Right lobe of liver (tissue), 6 donors: ENCODE data around the gene KCNQ5. TPM values are rescaled to one million over a fixed set of nuclear protein-coding genes. Genes with fewer than 3 reads are reported as not detected.

Experiments used
- ATAC-seq, 4 donors: fragments of 200-7000 bp; cut with Tn5 transposase; one replicate each; pipeline ENCODE4 v1.9.1; 2020; ENCODE audit warnings: mild to moderate bottlenecking in 4 of 4, moderate library complexity in 4 of 4
- DNase-seq, 3 donors: peaks; one replicate each; pipeline ENCODE4 v3.0.0-alpha.2; 2020
- H3K27ac ChIP-seq, 3 donors: fragments of 200-600 bp; one replicate each; pipeline ENCODE4 v1.8.0; 2022
- H3K27me3 ChIP-seq, 2 donors: fragments of 200-600 bp; one replicate each; pipeline ENCODE4 v1.8.0; 2022
- H3K36me3 ChIP-seq, 4 donors: fragments of 200-600 bp; sonication (generic) in 1 of 4; one replicate each; pipeline versions ENCODE4 v1.5.1 to v1.8.0; 2017 to 2022; ENCODE audit warnings: control low read depth in 1 of 4
- H3K4me1 ChIP-seq, 4 donors: fragments of 200-600 bp; sonication (generic) in 1 of 4; one replicate each; pipeline versions ENCODE4 v1.5.1 to v1.8.0; 2017 to 2022; ENCODE audit warnings: control low read depth in 1 of 4
- H3K4me3 ChIP-seq, 3 donors: fragments of 200-600 bp; one replicate each; pipeline ENCODE4 v1.8.0; 2022
- H3K9me3 ChIP-seq, 4 donors: fragments of 200-600 bp; sonication (generic) in 1 of 4; one replicate each; pipeline versions ENCODE4 v1.5.1 to v1.8.0; 2017 to 2022; ENCODE audit warnings: control low read depth in 1 of 4
- POLR2A ChIP-seq: fragments of 450-650 bp; IDR thresholded peaks from one replicate; pipeline ENCODE4 v1.6.1; 2017; ENCODE audit warnings: antibody characterized with exemption, mild to moderate bottlenecking
- WGBS: methylation state at CpG from one replicate; pipeline ENCODE4 v1.1.6; 2018; ENCODE audit warnings: low coverage, low lambda C conversion rate; ENCODE audit not compliant: insufficient coverage; ENCODE audit errors: missing lambda C conversion rate; 5-methylcytosine and 5-hydroxymethylcytosine counted together
- intact Hi-C, 2 donors: fragments of 100-400 bp; cut with DNase I; formaldehyde crosslinking; loops; one replicate each; pipeline versions ENCODE4 v1.11.2 to v1.14.1; 2022
- total RNA-seq, 6 experiments: library from RNA; depleted of rRNA in 2 of 6; stranded (reverse); fragments of >200 nt in 2 of 6; fragmentation: NEBNext Ultra II Directional in 3 of 6; extraction: Animal tissue kit (Norgen Biotek cat#: 25700) in 3 of 6; gene quantifications; one replicate each; pipeline versions ENCODE4 v1.1.0 to v1.2.4, GENCODE V29; 2016 to 2023
- TF ChIP-seq, protein P1 (sequence below), 4 donors: fragments of 200-600 bp in 3 of 4; fragments of 450-650 bp in 1 of 4; IDR thresholded peaks; one replicate each; pipeline versions ENCODE4 v1.5.1 to v1.8.0; 2016 to 2022; ENCODE audit warnings: antibody characterized with exemption in 4 of 4, mild to moderate bottlenecking in 2 of 4
- donor health status: DM: no; HTN: yes; CAD: no.
- donor health status: DM: no; HTN: no; CAD: no.
- donor health status: DM: no; HTN: no; CAD: no.
- donor health status: DM: no; HTN: yes; CAD: no.
- donor health status: DM: no; HTN: yes; CAD: no.

KCNQ5 gene
- total RNA-seq, 6 experiments from 2014 or later = 0.04 to 0.11 TPM; not detected in 4

DNA sequence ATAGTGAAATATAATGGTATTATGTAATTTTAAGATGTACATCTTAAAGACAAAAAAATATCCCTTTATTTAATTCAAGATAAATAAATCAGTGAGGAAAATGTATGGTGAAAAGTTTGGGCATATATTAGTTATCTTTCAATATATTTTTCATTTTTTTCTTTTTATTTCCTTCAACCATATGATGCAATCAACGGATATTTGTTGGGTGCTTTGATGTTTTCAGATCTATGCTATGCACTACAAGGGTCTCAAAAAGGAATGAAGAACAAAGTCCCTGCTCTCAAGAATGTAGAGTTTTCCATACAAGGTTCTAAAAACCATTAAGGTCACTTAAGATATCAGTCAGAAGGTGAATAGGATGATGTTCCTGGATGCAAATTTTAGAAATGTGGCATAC lies 345.5 kb downstream of the KCNQ5 start:
- Histone ChIP-seq H3K27me3 (no peaks in the 10 kb centered on the region), H3K9me3 (no peaks in the 10 kb centered on the region), H3K4me3 (no peak overlapping the region), H3K36me3 (no peaks in the 10 kb centered on the region), H3K27ac (no peak overlapping the region), H3K4me1 (no peaks in the 10 kb centered on the region)
- ATAC-seq (no peak), DNase-seq (no peak)
- TF ChIP-seq POLR2A = no peak
- TF ChIP-seq, protein P1, sequence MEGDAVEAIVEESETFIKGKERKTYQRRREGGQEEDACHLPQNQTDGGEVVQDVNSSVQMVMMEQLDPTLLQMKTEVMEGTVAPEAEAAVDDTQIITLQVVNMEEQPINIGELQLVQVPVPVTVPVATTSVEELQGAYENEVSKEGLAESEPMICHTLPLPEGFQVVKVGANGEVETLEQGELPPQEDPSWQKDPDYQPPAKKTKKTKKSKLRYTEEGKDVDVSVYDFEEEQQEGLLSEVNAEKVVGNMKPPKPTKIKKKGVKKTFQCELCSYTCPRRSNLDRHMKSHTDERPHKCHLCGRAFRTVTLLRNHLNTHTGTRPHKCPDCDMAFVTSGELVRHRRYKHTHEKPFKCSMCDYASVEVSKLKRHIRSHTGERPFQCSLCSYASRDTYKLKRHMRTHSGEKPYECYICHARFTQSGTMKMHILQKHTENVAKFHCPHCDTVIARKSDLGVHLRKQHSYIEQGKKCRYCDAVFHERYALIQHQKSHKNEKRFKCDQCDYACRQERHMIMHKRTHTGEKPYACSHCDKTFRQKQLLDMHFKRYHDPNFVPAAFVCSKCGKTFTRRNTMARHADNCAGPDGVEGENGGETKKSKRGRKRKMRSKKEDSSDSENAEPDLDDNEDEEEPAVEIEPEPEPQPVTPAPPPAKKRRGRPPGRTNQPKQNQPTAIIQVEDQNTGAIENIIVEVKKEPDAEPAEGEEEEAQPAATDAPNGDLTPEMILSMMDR (IDR thresholded peaks at IDR 0.05) = no peak
- WGBS = 41% methylated on average over 1 of the region's 1 CpG
- intact Hi-C loops = no loop called here

DNA sequence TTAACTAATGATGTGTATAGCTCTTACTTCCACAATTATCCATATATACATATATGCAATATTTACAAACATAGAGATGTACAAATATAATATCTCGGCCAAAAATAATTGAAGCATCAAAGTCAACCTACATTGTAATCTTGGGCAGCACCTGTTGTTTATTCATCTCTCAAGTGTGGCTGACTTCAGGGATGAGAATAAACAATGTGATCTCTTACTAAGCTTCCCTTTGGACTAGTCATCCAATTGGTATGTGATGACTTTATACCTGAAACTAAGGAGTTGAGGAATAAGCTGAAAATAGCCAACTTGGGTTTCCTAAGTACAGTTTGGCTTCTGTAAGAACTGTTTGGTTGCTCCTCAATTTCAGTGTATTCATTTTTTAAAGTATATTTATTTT lies 346.8 kb downstream of the KCNQ5 start:
- Histone ChIP-seq H3K4me1 (no peaks in the 10 kb centered on the region), H3K27me3 (no peaks in the 10 kb centered on the region), H3K36me3 (no peaks in the 10 kb centered on the region), H3K4me3 (no peak overlapping the region), H3K9me3 (no peaks in the 10 kb centered on the region), H3K27ac (no peak overlapping the region)
- ATAC-seq = no peak
- DNase-seq = no peak
- TF ChIP-seq POLR2A = no peak
- TF ChIP-seq, protein P1 (IDR thresholded peaks at IDR 0.05) = no peak
- WGBS = 37% methylated on average over 1 of the region's 1 CpG
- intact Hi-C loops = no loop called here

DNA sequence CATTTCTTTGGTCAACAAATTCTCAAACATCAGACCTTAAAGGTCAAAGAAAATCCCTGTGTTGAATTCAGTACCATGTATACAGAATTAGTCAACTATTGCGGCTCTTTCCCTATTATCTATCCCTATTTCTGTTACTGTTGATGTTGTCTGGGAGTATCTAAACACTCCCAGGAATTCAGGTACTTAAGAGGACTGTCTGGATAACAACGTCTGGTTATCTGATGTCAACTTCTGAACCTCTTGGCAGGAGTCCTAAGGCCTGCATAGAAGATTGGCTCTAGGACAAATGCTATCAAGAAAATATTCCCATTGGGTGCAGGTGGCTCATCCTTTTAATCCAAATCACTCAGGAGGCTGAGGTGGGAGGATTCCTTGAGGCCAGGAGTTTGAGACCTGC lies 347.8 kb downstream of the KCNQ5 start:
- H3K36me3 ChIP-seq = no peaks in the 10 kb centered on the region
- intact Hi-C loops = no loop called here
- WGBS = 37% methylated on average over 2 of the region's 2 CpGs
- H3K4me3 ChIP-seq = no peak overlapping the region
- DNase-seq (no peak), ATAC-seq (no peak)
- TF ChIP-seq, protein P1 (IDR thresholded peaks at IDR 0.05) = no peak
- no peak for TF ChIP-seq POLR2A
- no peaks in the 10 kb centered on the region for H3K4me1 ChIP-seq
- H3K9me3 ChIP-seq = no peaks in the 10 kb centered on the region
- H3K27ac ChIP-seq = no peak overlapping the region
- no peaks in the 10 kb centered on the region for H3K27me3 ChIP-seq

DNA sequence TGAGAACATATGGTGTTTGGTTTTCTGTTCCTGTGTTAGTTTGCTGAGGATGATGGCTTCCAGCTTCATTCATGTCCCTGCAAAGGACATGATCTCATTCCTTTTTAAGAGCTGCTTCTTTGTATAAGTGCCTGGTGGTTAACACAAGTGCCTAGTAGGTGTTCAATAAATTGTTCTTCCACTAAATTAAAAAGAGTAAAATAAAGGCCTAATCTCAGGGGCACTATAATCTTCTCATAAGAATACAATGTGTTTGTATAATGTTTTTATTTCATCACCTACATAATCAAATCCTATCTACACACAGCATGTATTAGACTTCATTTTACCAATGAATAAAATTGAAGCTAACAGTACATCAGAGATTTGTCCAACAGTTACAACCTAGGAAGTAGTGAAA lies 350.7 kb downstream of the KCNQ5 start:
- intact Hi-C loops = no loop called here
- Histone ChIP-seq H3K4me1 (no peaks in the 10 kb centered on the region), H3K4me3 (no peak overlapping the region), H3K27me3 (no peaks in the 10 kb centered on the region), H3K27ac (no peak overlapping the region), H3K36me3 (no peaks in the 10 kb centered on the region), H3K9me3 (no peaks in the 10 kb centered on the region)
- DNase-seq (no peak), ATAC-seq (no peak)
- no peak for TF ChIP-seq POLR2A
- TF ChIP-seq, protein P1 (IDR thresholded peaks at IDR 0.05) = no peak

DNA sequence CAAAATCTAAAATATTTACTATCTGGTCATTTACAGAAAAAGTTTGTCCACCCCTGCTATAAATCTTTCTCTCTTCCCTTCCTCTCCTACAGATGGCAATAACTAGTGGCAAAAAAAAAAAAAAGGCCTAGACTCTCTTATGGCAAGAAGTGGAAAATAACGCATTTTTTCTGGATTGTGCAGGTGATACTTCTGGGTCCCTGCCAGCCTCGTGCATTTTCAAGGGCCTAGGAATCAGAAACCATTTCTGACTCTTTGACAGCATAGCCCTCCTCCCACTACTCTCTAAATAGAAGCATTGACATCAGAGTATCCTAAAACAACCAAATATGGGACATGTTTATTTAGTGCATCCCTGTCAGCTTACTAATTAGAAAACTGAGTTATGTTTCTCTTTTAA lies 352.4 kb downstream of the KCNQ5 start:
- DNase-seq = no peak
- 50% methylated on average over 2 of the region's 2 CpGs for WGBS
- Histone ChIP-seq H3K27me3 (no peaks in the 10 kb centered on the region), H3K4me3 (no peak overlapping the region), H3K9me3 (no peaks in the 10 kb centered on the region), H3K27ac (no peak overlapping the region), H3K4me1 (no peaks in the 10 kb centered on the region), H3K36me3 (no peaks in the 10 kb centered on the region)
- intact Hi-C loops = no loop called here
- TF ChIP-seq, protein P1 (IDR thresholded peaks at IDR 0.05) = no peak
- TF ChIP-seq POLR2A = no peak
- no peak for ATAC-seq
